ENCODE measurements around the gene BHLHE23.
"Not testable (repeated sequence)": the region's sequence is repeated elsewhere in the genome, so short reads cannot be mapped to it uniquely, and the experiment has no call there.

Gene BHLHE23

GRCh38 chr20:63043348-63044203 lies 36.8 kb upstream of the BHLHE23 start:
- DNase-seq (ENCODE audit: low read depth): no peak

DNA sequence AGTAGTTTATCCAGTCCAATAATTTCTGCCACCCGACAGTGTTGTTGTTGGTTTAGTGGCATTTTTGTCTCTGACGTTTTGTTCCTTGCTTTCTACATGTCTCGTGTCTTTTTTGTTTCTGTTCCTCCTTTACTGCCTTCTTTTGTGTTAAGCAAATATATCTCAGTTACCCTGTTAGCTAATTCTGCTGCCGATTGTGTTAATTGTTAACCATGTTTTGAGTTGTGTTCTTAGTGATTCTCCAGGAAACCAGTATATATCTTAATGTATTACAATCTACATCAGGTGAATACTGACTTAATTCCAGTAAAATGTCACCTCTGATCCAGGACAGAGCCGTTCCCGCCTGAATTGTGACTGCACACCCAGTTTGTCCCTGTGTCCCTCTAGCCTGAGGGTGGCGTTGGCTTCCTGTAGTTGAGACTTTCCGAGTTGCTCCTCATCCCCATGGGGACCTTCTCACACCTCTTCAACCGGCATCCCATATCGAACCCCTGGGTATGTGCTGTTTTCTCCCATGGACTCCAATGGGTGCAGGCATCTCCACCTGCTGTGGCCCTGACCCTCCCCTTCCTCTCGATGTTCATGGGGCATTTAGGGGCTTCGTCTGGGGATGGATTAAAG lies 35.8 kb upstream of the BHLHE23 start:
- DNase-seq (ENCODE audit: low read depth): no peak

DNA sequence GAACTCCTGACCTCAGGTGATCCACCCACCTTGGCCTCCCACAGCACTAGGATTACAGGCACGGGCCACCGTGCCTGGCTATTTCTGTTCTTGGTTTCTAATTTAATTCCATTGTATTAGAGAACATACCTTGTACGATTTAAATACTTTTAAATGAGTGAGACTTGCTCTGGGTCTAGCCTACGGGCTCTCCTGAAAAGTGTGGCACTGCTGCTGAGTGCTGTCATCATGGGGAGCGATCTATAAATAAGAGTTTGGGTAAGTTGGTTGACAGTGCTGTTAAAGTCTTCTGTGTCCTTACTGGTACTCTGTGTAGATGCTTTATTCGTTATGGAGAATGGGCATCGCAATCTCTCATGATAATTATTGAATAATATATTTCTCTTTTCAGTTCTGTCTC lies 35.0 kb upstream of the BHLHE23 start:
- no peak for DNase-seq (ENCODE audit: low read depth)

DNA sequence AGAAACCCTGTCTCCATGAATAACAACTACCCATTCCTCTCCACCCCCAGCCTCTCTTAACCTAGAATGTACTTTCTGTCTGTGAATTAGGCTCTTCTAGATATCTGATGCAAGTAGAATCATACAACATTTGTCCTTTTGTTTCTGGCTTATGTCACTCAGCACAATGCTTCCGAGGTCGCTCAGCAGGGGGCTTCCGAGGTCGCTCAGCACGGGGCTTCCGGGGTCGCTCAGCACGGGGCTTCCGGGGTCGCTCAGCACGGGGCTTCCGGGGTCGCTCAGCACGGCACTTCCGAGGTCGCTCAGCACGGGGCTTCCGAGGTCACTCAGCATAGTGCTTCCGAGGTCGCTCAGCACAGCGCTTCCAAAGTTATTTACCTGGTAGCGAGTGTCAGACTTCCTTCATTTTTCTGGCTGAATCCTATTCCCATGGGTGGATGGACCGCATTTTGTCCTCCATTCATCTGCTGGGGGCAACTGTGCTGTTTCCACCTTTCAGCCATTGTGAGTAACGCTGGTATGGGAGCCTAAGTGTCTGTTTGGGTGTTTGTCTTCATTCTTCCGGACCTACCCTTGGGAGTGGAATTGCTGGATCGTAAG lies 31.0 kb upstream of the BHLHE23 start:
- DNase-seq (ENCODE audit: low read depth): no peak

- DNase-seq (ENCODE audit: low read depth): no peak
Observed at GRCh38 chr20:63036291-63036690, 29.5 kb upstream of the BHLHE23 start.

GRCh38 chr20:63035603-63036185 lies 28.9 kb upstream of the BHLHE23 start:
- no peak for DNase-seq (ENCODE audit: low read depth)

DNA sequence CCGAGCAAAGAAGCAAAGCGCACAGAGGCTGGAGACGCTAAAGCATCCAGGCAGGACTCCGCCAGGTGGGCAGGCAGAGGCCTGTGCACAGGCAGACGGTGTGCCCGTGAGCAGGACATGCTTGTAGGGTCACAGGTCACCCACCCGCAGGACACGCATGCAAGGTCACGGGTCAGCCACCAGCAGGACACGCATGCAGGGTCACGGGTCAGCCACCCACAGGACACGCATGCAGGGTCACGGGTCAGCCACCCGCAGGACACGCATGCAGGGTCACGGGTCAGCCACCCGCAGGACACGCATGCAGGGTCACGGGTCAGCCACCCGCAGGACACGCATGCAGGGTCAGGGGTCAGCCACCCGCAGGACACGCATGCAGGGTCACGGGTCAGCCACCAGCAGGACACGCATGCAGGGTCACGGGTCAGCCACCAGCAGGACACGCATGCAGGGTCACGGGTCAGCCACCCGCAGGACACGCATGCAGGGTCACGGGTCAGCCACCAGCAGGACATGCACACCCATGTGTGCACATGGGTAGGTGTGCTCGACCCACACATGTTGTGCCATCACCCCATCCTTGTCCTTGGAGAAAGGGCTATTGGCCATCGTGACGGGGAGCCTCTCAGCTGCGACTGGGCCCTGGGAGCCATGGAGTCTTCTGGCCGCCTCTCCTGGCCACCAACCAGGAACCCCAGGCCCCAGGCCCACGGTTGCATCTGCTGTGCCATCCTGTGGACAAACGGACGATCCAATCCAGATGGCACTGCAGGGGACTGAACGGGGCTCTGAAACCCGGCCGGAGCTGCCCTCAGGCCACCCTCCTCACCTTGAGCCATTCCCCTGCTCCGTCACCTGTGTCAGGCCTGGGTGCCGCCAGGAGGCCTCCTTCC lies 28.2 kb upstream of the BHLHE23 start:
- DNase-seq (ENCODE audit: low read depth): not testable (repeated sequence)

DNA sequence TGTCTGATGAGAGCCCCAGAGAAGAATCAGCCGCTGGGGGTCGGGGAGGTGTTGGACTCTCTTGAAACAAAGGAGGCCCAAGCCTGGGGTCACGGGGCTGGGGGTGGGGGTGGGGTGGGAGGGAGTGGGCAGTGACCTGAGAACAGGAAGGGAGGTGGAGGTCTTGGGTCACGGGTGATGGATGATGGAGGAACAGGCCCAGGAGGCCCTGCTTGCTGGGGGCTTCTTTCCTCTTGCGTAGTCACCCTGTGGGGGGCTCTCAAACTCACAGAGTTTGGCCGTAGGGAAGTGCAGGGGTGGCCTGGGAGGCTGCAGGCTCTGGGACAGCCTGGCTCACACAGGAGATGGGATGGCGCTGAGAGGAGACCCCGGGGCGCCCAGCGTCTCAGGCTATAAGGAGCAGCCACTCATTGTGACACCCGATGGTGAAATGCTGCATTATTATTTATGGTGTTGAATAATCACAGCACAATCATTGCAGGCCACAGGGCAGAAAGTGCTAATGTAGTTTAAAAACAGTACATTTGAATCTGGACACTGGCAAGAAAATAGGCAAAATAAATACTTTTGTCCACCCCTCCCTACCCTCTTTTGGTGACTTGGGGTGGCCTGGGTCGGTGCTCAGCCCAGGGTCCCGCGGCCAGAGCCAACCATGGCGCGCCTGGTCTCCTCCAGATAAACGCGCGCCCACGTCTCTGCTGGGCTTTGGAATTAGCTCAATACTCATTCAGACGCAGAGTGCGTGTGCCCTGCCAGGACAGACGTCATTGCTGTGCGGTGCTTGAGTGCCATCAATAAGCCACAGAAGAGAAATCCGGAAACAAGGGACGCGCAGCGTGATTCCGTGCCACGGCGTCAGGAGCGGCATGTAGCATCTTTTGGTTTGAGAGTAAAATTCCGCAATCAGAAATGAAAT lies 27.3 kb upstream of the BHLHE23 start:
- DNase-seq (ENCODE audit: low read depth): no peak

- DNase-seq (ENCODE audit: low read depth): no peak
Observed at GRCh38 chr20:63032861-63033793, 26.4 kb upstream of the BHLHE23 start.

GRCh38 chr20:63032026-63032800 lies 25.4 kb upstream of the BHLHE23 start:
- DNase-seq (ENCODE audit: low read depth): no peak

DNA sequence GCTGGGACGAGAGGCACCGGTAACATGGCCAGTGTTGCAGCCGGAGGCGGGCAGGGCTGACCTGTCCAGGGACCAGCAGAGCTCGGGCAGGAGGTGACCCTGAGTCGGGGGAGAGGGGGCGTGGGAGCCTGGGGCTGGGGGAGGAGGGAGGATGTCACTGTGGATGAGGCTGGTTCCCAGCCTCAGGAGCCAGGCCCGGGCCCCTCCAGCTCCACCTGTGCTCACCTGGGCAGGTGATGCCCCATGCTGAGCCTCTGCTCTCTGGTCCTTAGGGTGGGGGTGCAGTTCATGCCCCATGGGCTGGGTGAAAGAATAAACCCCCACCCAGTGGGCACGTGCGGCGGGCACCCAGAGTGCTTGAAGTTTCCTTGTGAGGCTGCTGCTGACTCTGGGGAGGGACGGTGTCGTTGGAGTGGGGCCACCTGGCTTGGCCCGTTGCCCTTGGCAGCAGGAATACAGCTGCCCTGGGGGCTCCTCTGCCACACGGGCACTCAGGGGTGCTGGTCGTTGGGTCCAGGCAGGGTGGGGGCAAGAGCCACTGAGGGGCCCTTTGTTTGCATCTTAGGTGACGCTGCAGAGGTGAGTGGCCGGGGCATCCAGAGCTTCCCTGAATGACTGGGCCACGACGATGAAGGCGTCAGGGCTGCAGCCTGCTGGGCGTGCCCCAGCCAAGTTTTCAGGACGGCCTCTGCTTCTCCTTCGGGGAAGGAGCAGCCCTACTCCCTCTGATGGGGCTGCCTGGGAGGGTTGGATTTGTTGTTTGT lies 24.7 kb upstream of the BHLHE23 start:
- DNase-seq (ENCODE audit: low read depth): no peak

- no peak for DNase-seq (ENCODE audit: low read depth)
Observed at GRCh38 chr20:63029358-63030121, 22.8 kb upstream of the BHLHE23 start.

DNA sequence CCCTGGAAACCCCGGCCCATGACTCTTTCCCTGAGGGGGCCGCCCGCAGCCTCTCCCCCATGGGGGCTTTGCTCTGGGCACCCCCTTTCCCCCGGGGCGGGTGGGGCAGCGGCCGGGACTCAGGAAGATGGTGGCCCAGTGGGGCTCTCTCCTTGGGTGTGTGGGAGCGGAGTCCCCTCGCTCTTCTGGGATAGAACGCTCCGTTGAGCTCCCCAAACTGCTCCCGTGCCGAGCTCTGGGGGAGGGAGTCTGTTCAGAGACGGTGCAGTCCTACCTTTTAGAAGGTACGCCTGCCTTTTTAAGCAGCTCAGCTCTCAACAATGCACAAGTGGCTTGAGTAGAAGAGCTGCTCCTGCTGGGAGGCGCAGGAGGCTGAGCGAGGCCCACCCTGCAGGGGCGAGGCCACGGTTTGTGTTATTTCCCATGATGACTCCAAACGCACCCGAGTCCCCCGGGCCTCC lies 21.7 kb upstream of the BHLHE23 start:
- DNase-seq (ENCODE audit: low read depth): no peak

- DNase-seq (ENCODE audit: low read depth): no peak
Observed at GRCh38 chr20:63027922-63028389, 21.2 kb upstream of the BHLHE23 start.

DNA sequence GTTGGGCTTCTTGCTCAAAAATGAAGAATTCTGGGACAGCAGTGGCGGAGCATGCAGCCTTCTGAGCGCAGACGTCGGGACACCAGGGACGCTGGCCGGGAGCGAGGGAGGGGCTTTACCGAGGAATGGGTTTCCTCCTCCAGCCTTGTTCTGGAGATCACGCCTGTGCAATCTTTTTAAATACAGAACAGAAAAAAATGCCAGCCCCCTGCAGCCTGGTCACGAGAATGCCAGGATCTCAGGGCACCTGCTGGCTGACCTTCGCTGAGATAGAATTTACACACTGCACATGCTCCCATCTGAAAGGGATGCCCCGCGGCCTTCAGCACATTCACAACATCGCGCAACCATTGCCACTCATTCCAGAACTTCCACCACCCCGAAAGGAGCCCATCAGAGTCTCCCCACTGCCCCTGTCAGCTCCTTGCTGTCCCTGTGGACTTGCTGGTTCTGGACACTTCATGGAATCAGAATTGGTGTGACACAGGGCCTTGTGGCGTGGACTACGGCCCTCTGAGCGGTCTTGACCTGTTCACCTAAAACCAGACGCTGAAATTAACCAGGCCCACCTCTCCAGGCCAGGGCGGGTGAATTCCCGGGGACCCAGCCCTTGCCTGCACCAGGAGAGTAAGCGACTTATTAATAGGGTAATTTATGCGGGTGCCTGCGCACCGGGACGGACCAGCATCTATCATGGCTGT lies 20.6 kb upstream of the BHLHE23 start:
- DNase-seq (ENCODE audit: low read depth): no peak

DNA sequence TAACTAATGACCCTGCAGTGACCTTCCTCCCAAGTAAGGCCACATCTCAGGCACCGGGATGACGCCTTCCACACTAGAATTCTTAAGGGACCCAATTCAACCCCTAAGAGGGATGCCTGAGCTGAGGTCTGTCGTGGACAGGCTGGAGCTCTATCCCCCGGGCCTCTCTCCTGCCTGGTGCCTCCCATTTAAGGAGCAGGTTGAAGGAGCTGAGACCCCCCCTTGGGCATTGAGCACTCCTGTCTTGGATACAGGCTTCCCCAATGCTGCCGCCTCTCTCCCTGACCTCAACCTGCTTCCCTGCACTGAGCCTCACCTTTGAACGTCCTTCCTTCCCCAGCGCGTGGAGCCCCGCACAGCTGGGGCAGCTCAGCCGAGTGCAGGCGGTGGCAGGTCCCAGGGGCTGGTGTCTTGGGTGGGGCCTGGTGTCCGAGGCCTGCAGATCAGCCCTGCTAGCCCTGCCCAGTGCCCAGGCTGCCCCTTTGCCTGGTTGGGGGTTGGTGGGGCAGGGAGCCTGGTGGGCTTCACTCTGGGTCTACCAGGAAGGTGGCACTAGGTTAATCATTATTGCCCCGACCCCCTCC lies 19.9 kb upstream of the BHLHE23 start:
- no peak for DNase-seq (ENCODE audit: low read depth)
